ENCODE data around the gene GBP7. TPM values are rescaled to one million over a fixed set of nuclear protein-coding genes. Genes with fewer than 3 reads are reported as not detected.
"Not testable (repeated sequence)": the region's sequence is repeated elsewhere in the genome, so short reads cannot be mapped to it uniquely, and the experiment has no call there.

The GBP7 gene
- total RNA-seq = under 1 TPM in 2 of 5 experiments, not detected in 3; 0.13 to 0.19 TPM
- not detected for polyA plus RNA-seq
- 0.40 reads per million for total RNA-seq

- ChIA-PET CTCF (no interaction called here), POLR2A (no interaction called here)
- peaks cover 0 to 14% (median 4%) of the 10 kb centered on the region in 7 donors for H3K4me1 Mint-ChIP-seq
- H3K9me3 Mint-ChIP-seq = peaks cover 0 to 11% (median 0%) of the 10 kb centered on the region in 11 donors
- no peaks in the 10 kb centered on the region for H3K9me3 ChIP-seq (ENCODE audit: control insufficient read depth in 2 of 3, low read length in 3 of 3)
- no peaks in the 10 kb centered on the region for H3K27me3 Mint-ChIP-seq
- peak within 1 kb of the TSS in 1 of 10 donors; percentile 4 for H3K4me3 Mint-ChIP-seq
- H3K27ac Mint-ChIP-seq = peak within 1 kb of the TSS in 2 of 9 donors; percentile 3 to 51
- no peak for ATAC-seq
- no peak for DNase-seq
- no peak within 1 kb of the TSS for H3K27ac ChIP-seq (ENCODE audit: low read depth, low read length)
- H3K36me3 ChIP-seq (ENCODE audit: control insufficient read depth in 2 of 3, insufficient read depth in 3 of 3, low read length in 3 of 3) = no peaks in the 10 kb centered on the region
- no peaks in the 10 kb centered on the region for H3K4me1 ChIP-seq (ENCODE audit: control insufficient read depth in 2 of 2, insufficient read depth in 2 of 2, low read length in 2 of 2)
- H3K27me3 ChIP-seq (ENCODE audit: control insufficient read depth in 2 of 2, insufficient read depth in 2 of 2, low read length in 2 of 2) = no peaks in the 10 kb centered on the region
- intact Hi-C loops (cut with micrococcal nuclease) = no loop called here
- peaks cover 4 to 27% (median 4%) of the 10 kb centered on the region in 5 donors for H3K36me3 Mint-ChIP-seq
- H3K4me3 ChIP-seq (ENCODE audit: low read length) = no peak within 1 kb of the TSS
Measured at GRCh38 chr1:89175601-89176256, at the start of gene GBP7. Gene GBP7 (minus strand): TSS chr1:89176003. CDS start chr1:89171935, 4,068 bp downstream.

- ATAC-seq = no peak
- H3K36me3 Mint-ChIP-seq = peaks cover 9 to 63% (median 18%) of the 10 kb centered on the region in 5 donors
- ChIA-PET POLR2A (no interaction called here), CTCF (interaction anchor here (0.8 kb wide), 1 partner anchor 134 kb away, joined by 3 read pairs; no protein-coding TSS in a partner anchor)
- Histone ChIP-seq H3K4me3 (ENCODE audit: low read length) (no peak overlapping the region), H3K27ac (ENCODE audit: low read depth, low read length) (no peak overlapping the region), H3K27me3 (ENCODE audit: control insufficient read depth in 2 of 2, insufficient read depth in 2 of 2, low read length in 2 of 2) (no peaks in the 10 kb centered on the region), H3K9me3 (ENCODE audit: control insufficient read depth in 2 of 3, low read length in 3 of 3) (peaks cover 0 to 4% (median 0%) of the 10 kb centered on the region in 3 experiments), H3K4me1 (ENCODE audit: control insufficient read depth in 2 of 2, insufficient read depth in 2 of 2, low read length in 2 of 2) (no peaks in the 10 kb centered on the region), H3K36me3 (ENCODE audit: control insufficient read depth in 2 of 3, insufficient read depth in 3 of 3, low read length in 3 of 3) (no peaks in the 10 kb centered on the region)
- peaks cover 0 to 53% (median 7%) of the 10 kb centered on the region in 11 donors for H3K9me3 Mint-ChIP-seq
- peaks cover 0 to 2% (median 0%) of the 10 kb centered on the region in 5 donors for H3K27me3 Mint-ChIP-seq
- peaks cover 0 to 3% (median 0%) of the 10 kb centered on the region in 7 donors for H3K4me1 Mint-ChIP-seq
- no peak for DNase-seq
- H3K27ac Mint-ChIP-seq = no peak overlapping the region
- intact Hi-C loops (cut with micrococcal nuclease) = no loop called here
- H3K4me3 Mint-ChIP-seq = no peak overlapping the region
Measured at GRCh38 chr1:89221341-89221740, 45.5 kb upstream of the GBP7 start.

- H3K27ac Mint-ChIP-seq; H3K27me3 ChIP-seq (ENCODE audit: control insufficient read depth in 2 of 2, insufficient read depth in 2 of 2, low read length in 2 of 2); DNase-seq; H3K4me1 ChIP-seq (ENCODE audit: control insufficient read depth in 2 of 2, insufficient read depth in 2 of 2, low read length in 2 of 2); H3K9me3 ChIP-seq (ENCODE audit: control insufficient read depth in 2 of 3, low read length in 3 of 3); H3K36me3 ChIP-seq (ENCODE audit: control insufficient read depth in 2 of 3, insufficient read depth in 3 of 3, low read length in 3 of 3); intact Hi-C loops (cut with micrococcal nuclease); H3K27ac ChIP-seq (ENCODE audit: low read depth, low read length); H3K4me1 Mint-ChIP-seq; ATAC-seq; H3K4me3 ChIP-seq (ENCODE audit: low read length); H3K27me3 Mint-ChIP-seq; H3K4me3 Mint-ChIP-seq; CTCF ChIA-PET: not testable (repeated sequence)
- peaks cover 0 to 43% (median 4%) of the 10 kb centered on the region in 11 donors for H3K9me3 Mint-ChIP-seq
- POLR2A ChIA-PET = interaction anchor here (1.0 kb wide), 1 partner anchor 13 kb away, joined by 3 read pairs; no protein-coding TSS in a partner anchor
- peaks cover 9 to 54% (median 17%) of the 10 kb centered on the region in 5 donors for H3K36me3 Mint-ChIP-seq
Measured at GRCh38 chr1:89219851-89220250, 44.0 kb upstream of the GBP7 start.

GRCh38 chr1:89218941-89219340 lies 43.1 kb upstream of the GBP7 start:
- intact Hi-C loops (cut with micrococcal nuclease); H3K9me3 ChIP-seq (ENCODE audit: control insufficient read depth in 2 of 3, low read length in 3 of 3); DNase-seq; H3K27ac Mint-ChIP-seq; H3K27me3 Mint-ChIP-seq; CTCF ChIA-PET; H3K4me3 Mint-ChIP-seq; ATAC-seq; H3K27ac ChIP-seq (ENCODE audit: low read depth, low read length); H3K27me3 ChIP-seq (ENCODE audit: control insufficient read depth in 2 of 2, insufficient read depth in 2 of 2, low read length in 2 of 2); H3K4me1 ChIP-seq (ENCODE audit: control insufficient read depth in 2 of 2, insufficient read depth in 2 of 2, low read length in 2 of 2); H3K4me1 Mint-ChIP-seq; H3K36me3 ChIP-seq (ENCODE audit: control insufficient read depth in 2 of 3, insufficient read depth in 3 of 3, low read length in 3 of 3); H3K4me3 ChIP-seq (ENCODE audit: low read length): not testable (repeated sequence)
- peaks cover 0 to 38% (median 2%) of the 10 kb centered on the region in 11 donors for H3K9me3 Mint-ChIP-seq
- peaks cover 9 to 51% (median 14%) of the 10 kb centered on the region in 5 donors for H3K36me3 Mint-ChIP-seq
- POLR2A ChIA-PET = interaction anchor here (1.0 kb wide), 1 partner anchor 12 kb away, joined by 3 read pairs; no protein-coding TSS in a partner anchor

GRCh38 chr1:89213347-89213746 lies 37.5 kb upstream of the GBP7 start:
- ATAC-seq (no peak), DNase-seq (no peak)
- Mint-ChIP-seq H3K4me3 (no peak overlapping the region), H3K27me3 (no peaks in the 10 kb centered on the region), H3K27ac (peak overlapping the region in 1 of 9 donors; percentile 10), H3K4me1 (no peaks in the 10 kb centered on the region), H3K9me3 (peaks cover 0 to 33% (median 7%) of the 10 kb centered on the region in 11 donors), H3K36me3 (peaks cover 5 to 45% (median 25%) of the 10 kb centered on the region in 5 donors)
- H3K36me3 ChIP-seq (ENCODE audit: control insufficient read depth in 2 of 3, insufficient read depth in 3 of 3, low read length in 3 of 3) = no peaks in the 10 kb centered on the region
- H3K4me1 ChIP-seq (ENCODE audit: control insufficient read depth in 2 of 2, insufficient read depth in 2 of 2, low read length in 2 of 2) = no peaks in the 10 kb centered on the region
- no peaks in the 10 kb centered on the region for H3K27me3 ChIP-seq (ENCODE audit: control insufficient read depth in 2 of 2, insufficient read depth in 2 of 2, low read length in 2 of 2)
- H3K9me3 ChIP-seq (ENCODE audit: control insufficient read depth in 2 of 3, low read length in 3 of 3) = peaks cover 0 to 4% (median 0%) of the 10 kb centered on the region in 3 experiments
- intact Hi-C loops (cut with micrococcal nuclease) = no loop called here
- ChIA-PET CTCF (no interaction called here), POLR2A (interaction anchor here (2.0 kb wide), 1 partner anchor 15 kb away, joined by 4 read pairs; the partner anchor contains the start of gene GBP4)
- H3K27ac ChIP-seq (ENCODE audit: low read depth, low read length) = no peak overlapping the region
- no peak overlapping the region for H3K4me3 ChIP-seq (ENCODE audit: low read length)

GRCh38 chr1:89211035-89211634 lies 35.3 kb upstream of the GBP7 start:
- no peaks in the 10 kb centered on the region for H3K27me3 Mint-ChIP-seq
- no peak overlapping the region for H3K4me3 Mint-ChIP-seq
- no peak overlapping the region for H3K27ac Mint-ChIP-seq
- H3K9me3 Mint-ChIP-seq = peaks cover 0 to 30% (median 11%) of the 10 kb centered on the region in 11 donors
- peaks cover 0 to 4% (median 0%) of the 10 kb centered on the region in 7 donors for H3K4me1 Mint-ChIP-seq
- H3K36me3 ChIP-seq (ENCODE audit: control insufficient read depth in 2 of 3, insufficient read depth in 3 of 3, low read length in 3 of 3) = no peaks in the 10 kb centered on the region
- ATAC-seq (no peak), DNase-seq (no peak)
- no peaks in the 10 kb centered on the region for H3K4me1 ChIP-seq (ENCODE audit: control insufficient read depth in 2 of 2, insufficient read depth in 2 of 2, low read length in 2 of 2)
- intact Hi-C loops (cut with micrococcal nuclease) = no loop called here
- ChIA-PET CTCF (no interaction called here), POLR2A (no interaction called here)
- no peak overlapping the region for H3K27ac ChIP-seq (ENCODE audit: low read depth, low read length)
- peaks cover 0 to 41% (median 27%) of the 10 kb centered on the region in 5 donors for H3K36me3 Mint-ChIP-seq
- no peak overlapping the region for H3K4me3 ChIP-seq (ENCODE audit: low read length)
- H3K9me3 ChIP-seq (ENCODE audit: control insufficient read depth in 2 of 3, low read length in 3 of 3) = no peaks in the 10 kb centered on the region
- no peaks in the 10 kb centered on the region for H3K27me3 ChIP-seq (ENCODE audit: control insufficient read depth in 2 of 2, insufficient read depth in 2 of 2, low read length in 2 of 2)

Data from naive thymus-derived CD4-positive, alpha-beta T cell (primary cell).